Subcutaneous adipose tissue (tissue), 4 donors: Measurements from ENCODE around the gene BRD9. TPM values are rescaled to one million over a fixed set of nuclear protein-coding genes. Genes with fewer than 3 reads are reported as not detected.

Source experiments
- total RNA-seq, 4 donors: library from RNA; depleted of rRNA; stranded (reverse); fragments of >200 nt; gene quantifications; one replicate each; pipeline ENCODE4 v1.1.0, GENCODE V29; 2016
- TF ChIP-seq, protein P1 (sequence below): fragments of 450-650 bp; IDR thresholded peaks from one replicate; pipeline ENCODE4 v1.5.1; 2016; ENCODE audit warnings: low read depth, mild to moderate bottlenecking, control low read depth, antibody characterized with exemption, moderate library complexity

BRD9 gene
- total RNA-seq, 4 donors from 2014 or later, result 22.6 to 34.5 (median 29.8) TPM

- TF ChIP-seq, protein P1, sequence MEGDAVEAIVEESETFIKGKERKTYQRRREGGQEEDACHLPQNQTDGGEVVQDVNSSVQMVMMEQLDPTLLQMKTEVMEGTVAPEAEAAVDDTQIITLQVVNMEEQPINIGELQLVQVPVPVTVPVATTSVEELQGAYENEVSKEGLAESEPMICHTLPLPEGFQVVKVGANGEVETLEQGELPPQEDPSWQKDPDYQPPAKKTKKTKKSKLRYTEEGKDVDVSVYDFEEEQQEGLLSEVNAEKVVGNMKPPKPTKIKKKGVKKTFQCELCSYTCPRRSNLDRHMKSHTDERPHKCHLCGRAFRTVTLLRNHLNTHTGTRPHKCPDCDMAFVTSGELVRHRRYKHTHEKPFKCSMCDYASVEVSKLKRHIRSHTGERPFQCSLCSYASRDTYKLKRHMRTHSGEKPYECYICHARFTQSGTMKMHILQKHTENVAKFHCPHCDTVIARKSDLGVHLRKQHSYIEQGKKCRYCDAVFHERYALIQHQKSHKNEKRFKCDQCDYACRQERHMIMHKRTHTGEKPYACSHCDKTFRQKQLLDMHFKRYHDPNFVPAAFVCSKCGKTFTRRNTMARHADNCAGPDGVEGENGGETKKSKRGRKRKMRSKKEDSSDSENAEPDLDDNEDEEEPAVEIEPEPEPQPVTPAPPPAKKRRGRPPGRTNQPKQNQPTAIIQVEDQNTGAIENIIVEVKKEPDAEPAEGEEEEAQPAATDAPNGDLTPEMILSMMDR, result no peak
Observed at GRCh38 chr5:882253-883183, 10.1 kb downstream of the BRD9 start.

- TF ChIP-seq, protein P1, result no peak
Observed at GRCh38 chr5:881551-881935, 11.1 kb downstream of the BRD9 start.

- TF ChIP-seq, protein P1, result no peak
Observed at GRCh38 chr5:880816-881550, 11.6 kb downstream of the BRD9 start.

DNA sequence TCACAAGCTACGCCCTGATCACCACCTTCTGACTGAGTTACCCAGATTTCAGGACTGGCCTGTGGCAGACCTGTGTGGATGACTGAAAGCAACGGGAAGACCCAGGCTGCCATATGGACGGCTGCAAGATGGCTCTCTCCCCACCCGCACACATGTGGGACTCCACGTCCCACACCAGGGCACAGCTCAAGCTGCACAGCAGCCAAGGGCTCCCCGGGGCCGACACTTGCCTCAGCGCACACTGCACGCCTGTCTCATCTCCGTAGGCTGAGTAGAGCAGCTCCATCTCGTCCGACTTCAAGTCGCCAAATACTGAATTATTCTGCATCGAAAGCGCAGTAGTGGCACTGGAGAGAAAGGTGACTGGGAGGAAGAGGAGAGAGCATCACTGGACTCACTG is 14.5 kb downstream of the BRD9 start:
- TF ChIP-seq, protein P1, result no peak

- TF ChIP-seq, protein P1, result no peak
Observed at GRCh38 chr5:876398-877365, 15.9 kb downstream of the BRD9 start.

GRCh38 chr5:875931-876330 is 16.7 kb downstream of the BRD9 start:
- TF ChIP-seq, protein P1, result no peak
